ENCODE data around the gene MGAT5.

The MGAT5 gene

DNA sequence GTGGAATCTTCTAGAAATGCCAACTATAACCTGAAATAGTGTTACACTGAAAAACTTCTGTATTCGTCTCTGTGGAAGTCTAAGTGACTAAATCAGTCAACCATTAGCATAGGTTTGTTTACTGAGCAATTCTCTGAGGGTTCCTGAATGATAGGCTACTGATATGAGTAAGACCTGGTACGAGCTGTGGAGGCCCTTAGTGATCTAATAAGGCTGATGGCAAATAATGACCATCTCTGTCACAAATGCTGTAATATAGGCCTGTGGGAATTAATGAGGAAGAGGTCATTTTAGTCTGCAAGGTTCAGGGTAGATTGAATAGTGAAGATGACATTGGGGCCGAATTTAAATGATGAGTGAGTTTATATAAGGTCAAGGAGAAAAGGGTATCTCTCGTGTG is 82.5 kb downstream of the MGAT5 start:
- DNase-seq (ENCODE audit: low read depth in 2 of 2) = no peak

DNA sequence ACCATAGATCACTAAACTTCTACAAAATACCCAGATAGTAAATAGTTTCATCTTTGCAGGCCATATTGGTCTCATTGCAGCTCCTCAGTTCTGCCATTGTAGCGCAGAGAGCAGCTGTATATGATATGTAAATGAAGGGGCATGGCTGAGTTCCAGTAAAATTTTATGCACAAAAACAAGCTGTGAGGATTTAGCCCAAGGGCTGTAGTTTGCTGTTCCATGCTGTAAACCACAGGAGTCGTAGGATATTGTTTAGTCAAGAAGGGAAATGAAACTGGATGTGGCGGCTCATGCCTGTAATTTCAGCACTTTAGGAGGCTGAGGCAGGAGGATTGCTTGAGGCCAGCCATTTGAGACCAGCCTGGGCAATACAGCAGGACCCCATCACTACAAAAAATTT is 83.0 kb downstream of the MGAT5 start:
- no peak for DNase-seq (ENCODE audit: low read depth in 2 of 2)

DNA sequence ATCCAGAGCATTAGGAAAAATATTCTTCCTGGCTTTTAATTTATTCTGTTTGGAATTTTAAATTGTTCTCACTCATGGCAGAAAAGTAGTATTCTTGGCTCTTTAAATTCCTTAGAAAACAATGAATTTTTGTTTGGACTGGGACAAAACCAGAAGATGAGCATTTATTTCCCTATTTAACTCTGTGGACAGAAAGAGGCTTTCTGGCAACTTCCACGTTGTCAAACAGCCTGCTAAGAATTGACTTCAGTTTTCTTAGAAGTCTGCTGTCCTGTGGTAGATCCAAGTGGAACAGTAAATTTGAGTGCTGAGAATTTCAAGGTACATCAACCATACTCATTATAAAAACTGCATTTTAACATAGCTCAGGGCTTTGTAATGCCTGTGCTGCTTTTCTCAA is 83.8 kb downstream of the MGAT5 start:
- no peak for DNase-seq (ENCODE audit: low read depth in 2 of 2)

DNA sequence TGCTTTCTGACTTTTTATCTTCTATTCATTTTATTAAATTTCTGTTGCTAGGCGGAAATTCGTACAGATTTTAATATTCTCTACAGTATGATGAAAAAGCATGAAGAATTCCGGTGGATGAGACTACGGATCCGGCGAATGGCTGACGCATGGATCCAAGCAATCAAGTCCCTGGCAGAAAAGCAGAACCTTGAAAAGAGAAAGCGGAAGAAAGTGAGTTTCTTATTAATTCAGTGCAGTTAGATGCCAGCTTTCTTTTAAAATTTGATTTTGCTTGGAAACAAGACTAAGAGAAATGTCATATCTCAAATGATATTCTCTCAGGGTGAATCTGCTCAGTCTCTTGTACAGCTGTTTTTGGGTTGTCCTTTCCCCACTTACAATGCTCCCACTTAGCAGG is 84.3 kb downstream of the MGAT5 start:
- DNase-seq (ENCODE audit: low read depth in 2 of 2) = no peak

DNA sequence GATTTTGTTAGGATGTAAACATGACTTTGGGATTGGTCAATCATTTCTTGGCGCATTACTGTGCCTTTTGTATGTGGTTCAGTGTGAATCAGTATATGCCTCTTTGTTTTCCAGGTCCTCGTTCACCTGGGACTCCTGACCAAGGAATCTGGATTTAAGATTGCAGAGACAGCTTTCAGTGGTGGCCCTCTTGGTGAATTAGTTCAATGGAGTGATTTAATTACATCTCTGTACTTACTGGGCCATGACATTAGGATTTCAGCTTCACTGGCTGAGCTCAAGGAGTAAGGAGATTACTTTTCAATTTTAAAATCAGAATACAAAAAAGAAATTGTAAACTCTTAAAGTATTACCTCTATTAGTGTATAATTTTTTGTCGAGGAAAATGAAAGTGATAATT is 87.6 kb downstream of the MGAT5 start:
- DNase-seq (ENCODE audit: low read depth in 2 of 2) = no peak

DNA sequence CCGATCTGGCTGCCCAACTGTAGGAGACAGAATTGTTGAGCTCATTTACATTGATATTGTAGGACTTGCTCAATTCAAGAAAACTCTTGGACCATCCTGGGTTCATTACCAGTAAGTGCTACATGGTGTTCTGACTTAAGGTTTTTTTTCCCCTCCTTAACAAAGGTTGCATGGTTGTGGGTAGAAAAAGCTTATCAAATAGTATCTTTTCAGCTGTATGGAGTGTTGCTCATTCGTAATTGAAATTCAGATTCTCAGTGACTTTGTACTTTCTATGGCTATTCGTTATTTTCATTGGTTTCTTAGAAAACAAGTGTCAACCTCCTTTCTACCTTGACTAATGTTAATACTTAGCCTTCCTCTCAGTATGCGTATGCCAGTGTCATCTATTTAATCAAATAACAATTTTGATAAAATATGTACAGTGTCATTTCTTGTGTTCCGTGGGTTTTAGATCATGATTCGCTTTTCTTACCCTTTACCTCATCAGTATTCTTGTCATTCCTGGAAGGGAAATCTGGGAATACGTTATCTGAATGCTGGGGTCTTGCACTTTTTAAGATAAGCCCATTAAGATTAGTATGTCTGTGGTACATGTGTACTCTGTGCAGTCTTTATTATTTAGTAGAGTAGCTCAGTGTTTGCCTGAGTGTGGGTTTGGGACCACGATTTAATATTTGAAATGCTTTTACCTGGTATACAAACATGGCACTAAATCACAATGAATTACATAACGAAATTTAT is 91.3 kb downstream of the MGAT5 start:
- no peak for DNase-seq (ENCODE audit: low read depth in 2 of 2)

DNA sequence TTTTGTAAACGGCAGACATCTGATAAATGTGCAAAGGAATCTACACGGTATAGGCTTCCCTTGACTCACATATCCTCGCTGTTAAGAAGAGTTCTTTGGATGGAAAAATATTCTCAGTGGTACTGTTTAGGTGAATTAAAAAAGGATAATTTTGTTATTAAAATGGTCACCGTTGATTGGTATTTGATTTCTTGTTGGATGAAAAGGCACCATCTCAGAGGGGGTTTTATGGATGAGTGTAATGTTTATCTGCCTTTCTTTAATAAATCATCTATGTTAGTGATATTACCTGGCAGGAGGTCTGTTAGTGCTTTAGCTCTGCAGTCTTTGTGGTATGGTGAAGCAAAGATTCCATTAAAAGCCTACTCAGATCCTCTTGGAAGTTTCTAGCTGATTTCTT is 92.3 kb downstream of the MGAT5 start:
- no peak for DNase-seq (ENCODE audit: low read depth in 2 of 2)

DNA sequence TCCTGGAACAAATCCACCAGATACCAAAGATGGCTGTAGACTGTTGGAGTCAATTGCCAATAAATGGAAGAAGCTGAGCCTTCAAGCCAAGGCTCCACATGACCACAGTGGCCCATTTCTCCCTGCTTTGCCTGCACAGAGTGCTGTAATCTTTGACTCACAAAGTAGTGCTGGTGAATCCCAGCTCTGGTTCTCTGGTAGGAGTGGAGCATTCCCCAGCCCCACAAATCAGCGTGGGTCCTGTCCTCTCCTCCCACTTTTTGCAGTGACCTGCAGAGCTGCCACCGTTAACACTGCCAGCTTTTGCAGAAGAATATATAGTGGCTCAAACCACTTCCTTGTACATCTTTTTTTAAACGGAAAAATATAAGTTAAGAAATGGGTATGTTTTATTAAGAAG is 93.9 kb downstream of the MGAT5 start:
- DNase-seq (ENCODE audit: low read depth in 2 of 2) = no peak

DNA sequence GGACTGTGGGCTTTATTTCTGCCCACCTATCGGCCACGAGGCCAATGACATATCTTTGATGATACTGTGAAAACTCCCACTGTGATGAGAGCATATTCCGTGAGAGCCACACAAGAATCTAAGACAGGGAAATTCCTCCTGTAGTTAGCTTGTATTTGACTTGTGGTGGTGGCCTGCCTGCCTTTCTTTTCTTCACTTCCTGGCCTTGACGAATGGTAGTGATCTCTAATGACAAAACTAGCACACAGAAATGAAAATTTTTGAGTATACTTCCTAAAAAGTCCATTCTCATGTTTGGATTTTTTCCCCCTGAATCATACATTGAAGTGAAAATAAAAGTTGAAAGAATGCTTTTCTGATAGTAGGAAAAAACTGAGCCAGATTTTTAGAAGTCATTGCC is 94.4 kb downstream of the MGAT5 start:
- peak; percentile 22 to 32 for DNase-seq (ENCODE audit: low read depth in 2 of 2)

DNA sequence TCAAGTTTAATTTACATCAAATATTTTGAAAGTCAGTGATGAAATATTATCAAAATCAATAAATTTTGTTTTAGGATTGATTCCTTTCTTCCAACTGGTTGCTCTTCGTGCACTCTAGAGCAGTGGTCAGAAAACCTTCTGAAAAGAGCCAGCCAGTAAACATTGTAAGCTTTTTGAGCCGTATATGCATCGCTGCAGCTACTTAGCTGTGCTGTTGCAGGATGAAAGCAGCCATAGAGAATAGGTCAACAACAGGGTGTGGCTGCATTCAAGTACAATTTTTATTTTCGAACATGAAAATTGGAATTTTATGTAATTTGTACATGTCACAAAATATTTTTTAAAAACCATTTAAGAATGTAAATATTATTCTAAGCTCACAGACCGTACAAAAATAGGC is 94.9 kb downstream of the MGAT5 start:
- DNase-seq (ENCODE audit: low read depth in 2 of 2) = no peak

DNA sequence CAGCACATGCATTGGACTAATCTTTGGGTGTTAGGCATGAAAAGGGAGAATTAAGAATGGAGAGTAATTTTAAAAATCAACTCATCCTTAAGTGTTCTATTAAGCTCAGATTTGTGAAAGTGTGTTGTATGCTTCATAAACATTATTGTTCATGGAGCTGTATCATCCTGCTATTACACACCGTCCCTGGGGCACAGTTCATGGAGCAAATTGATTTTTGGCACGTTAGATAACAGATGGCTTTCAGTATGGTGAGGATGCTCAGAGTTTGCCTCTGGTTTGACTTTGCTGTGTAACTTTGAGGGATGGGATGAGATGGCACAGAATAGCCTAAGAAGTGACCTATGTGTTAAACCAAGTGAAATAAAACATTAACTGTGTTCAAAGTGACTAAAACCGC is 97.1 kb downstream of the MGAT5 start:
- no peak for DNase-seq (ENCODE audit: low read depth in 2 of 2)

DNA sequence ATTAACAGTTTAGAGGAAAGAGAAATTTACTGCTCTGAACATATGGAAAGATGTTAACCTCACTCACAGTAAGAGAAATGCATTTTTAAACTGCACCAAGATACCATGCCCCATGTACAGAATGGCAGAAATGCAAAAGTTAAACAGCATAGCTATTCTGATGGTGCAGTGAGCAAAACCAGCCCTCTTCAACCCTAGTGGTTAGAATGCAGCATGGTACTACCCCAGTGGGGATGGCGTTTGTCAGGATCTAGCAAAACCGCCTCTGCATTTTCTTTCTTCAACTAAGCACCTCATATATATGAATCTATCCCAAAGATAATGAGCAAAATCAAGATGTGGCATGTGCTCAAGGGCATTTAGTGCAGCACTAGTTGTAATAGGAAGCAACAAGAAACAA is 98.0 kb downstream of the MGAT5 start:
- no peak for DNase-seq (ENCODE audit: low read depth in 2 of 2)

DNA sequence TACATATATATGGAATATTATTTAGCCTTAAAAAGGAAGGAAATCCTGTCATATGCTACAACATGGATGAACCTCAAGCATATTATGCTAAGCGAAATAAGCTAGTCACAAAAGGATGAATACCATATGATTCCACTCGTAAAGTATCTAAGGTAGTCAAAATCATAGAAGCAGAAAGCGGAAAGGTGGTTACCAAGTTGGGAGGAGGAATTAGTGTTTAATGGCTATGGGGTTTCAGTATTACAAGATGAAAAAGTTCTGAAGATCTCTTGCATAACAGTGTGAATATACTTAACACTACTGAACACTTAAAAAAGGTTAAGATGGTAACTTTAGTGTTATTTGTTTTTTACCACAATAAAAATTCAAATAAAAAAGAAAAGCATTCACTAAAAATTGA is 99.0 kb downstream of the MGAT5 start:
- DNase-seq (ENCODE audit: low read depth in 2 of 2) = no peak

DNA sequence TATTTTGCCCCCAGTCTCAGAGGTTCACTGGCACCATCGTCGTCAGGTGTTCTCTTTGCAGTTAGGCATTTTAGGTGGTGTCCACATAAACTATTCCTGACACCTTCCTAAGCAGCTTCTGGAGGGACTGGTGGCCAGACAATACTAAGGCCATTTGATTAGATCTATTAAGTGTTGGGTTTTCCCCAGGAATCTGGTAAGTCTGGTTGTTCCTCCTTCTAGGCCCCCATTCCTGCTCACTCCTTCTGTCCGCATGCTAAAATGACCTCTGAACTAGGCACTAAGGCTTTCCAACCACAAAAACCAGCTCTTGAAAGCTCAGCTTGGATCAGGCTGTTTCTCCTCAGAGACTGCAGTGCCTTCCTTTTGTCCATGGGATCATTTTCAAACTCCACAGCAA is 100.7 kb downstream of the MGAT5 start:
- no peak for DNase-seq (ENCODE audit: low read depth in 2 of 2)

DNA sequence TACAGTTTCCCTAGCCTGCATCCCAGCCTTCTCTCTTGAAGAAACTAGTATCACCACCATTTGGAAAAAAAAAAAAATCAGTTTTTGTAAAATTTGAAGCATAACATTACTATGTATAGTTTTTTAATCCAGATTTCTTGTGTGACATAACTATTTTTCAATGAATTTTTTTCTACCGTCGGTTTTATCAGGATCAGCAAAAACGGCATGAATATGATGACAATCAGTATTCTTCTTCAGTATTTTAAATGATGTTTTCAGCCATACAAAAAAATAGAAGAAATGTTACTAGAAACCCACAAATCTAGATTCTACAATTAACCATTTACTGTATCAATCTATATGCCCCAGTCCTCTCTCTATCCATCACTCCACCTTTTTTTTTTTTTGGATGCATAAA is 103.9 kb downstream of the MGAT5 start:
- no peak for DNase-seq (ENCODE audit: low read depth in 2 of 2)

DNA sequence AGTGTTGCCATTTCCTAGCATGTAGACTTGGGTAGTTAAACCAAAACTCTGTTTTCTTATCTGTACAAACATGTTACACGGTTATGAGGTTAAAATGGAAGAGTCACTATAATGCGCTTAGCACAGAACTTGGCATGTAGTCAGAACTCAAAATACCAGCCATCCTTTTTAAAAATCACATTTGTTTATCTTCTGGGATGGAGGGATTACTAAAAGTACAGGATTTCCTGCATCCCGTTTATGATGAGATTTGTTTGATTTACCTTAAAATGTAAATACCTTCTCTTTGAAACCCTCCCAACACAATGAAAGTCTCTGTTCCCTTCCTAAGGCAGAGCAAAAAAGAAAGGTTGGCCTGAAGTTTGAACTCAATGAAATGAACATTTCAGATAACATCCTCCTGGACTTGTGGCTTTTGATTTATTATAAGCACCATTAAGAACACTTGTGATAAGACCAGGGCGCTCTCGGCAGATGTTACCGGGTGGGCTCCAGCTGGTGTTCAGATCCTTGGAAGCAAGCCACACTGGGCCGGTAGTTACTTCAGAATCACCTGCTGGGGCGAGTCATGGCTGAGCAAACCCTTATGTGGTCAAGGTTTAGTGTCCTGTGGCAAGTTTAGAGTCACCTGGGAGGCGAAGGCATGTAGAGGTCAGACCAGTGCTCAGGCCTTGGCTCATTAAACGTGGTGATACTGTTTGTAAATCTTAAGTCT is 105.7 kb downstream of the MGAT5 start:
- DNase-seq (ENCODE audit: low read depth in 2 of 2) = no peak

DNA sequence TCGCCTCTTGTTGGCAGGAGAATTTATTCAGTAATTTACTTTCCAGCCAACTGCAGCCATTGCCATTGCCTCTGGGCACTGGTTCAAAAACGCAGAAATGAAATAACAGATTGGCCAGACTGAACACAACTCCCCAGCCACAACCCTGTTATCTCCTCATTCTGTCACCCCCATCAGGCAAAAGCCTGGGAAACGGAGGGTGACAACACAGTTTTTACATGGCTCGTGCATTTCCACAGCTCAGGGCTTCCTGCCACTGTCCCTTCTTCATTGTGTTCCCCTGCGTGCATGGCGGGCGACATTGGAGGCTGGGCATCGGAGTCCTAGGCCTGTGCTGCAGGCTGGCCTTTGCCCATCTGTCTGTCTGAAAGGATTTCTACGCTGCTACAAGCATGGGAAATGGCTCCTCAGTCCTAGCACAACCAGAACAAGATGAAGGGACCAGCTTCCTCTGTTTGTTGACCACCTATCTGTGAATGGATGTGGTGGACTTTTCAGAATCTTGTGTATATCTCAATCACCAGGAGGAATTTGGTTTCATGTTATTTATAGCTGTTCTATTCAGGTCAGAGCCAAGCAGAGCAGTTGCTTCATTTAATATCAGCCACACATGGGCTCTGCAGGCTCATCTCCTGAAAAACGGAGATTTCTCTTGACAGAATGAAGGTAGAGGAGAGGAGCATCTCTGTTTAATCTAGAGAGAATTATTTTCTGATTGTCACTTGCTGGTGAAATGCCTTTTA is 107.0 kb downstream of the MGAT5 start:
- DNase-seq (ENCODE audit: low read depth in 2 of 2) = no peak

DNA sequence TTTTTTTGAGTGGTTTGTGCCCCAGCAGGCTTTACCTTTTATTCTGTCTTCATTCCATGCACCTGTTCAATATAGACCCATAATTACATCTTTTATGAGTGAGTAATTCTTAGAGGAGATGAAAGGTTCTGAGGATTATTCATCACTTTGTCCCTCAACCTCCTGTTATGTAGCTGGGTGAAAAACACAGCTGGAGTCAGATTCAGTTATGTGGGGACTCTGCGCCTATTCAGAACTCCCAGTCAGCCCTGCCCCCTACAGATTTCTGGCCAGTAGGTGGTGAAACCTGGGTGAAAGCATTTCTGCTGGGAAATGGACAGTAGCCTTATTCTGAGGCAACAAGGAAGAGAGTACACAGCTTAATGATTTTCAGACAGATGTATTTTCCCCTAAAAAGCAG is 107.8 kb downstream of the MGAT5 start:
- no peak for DNase-seq (ENCODE audit: low read depth in 2 of 2)

DNA sequence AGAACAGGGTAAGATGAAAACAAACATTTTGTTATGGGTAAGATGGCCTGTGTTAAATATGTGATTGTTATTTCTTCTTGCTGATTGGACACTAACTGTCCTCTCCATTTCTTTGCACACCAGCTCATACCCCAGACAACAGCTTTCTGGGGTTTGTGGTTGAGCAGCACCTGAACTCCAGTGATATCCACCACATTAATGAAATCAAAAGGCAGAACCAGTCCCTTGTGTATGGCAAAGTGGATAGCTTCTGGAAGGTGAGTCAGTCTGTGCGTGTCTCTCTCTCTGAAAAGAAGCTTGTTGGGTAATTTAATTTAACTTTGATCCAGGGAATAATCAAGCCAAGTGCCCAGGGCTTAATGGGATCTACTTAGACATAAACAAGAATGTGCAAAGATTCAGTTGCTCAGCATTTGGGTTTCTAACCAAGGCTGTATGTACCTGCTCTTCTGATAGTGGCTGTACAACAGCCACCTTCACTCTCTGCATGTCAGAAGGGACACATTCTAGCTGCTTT is 108.3 kb downstream of the MGAT5 start:
- DNase-seq (ENCODE audit: low read depth in 2 of 2) = no peak

DNA sequence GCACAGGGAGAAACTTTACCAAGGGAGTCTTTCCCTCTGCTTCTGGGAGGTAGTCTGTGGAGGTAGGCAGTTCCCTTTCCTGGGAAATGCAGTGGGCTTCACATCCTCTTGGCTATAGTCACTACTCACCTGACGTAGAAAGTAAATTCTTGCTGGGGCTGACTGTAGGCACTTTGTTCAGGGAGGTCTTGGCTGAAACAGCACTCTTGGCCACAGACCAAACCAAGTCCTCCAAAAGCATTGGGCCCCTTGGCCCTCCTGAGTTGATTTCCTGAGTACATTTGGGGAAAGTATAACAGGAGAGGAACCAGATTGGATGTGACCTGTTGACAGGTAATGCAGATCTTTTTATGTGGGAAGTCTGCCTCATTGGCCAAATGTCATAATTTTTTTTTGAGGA is 108.9 kb downstream of the MGAT5 start:
- no peak for DNase-seq (ENCODE audit: low read depth in 2 of 2)

DNA sequence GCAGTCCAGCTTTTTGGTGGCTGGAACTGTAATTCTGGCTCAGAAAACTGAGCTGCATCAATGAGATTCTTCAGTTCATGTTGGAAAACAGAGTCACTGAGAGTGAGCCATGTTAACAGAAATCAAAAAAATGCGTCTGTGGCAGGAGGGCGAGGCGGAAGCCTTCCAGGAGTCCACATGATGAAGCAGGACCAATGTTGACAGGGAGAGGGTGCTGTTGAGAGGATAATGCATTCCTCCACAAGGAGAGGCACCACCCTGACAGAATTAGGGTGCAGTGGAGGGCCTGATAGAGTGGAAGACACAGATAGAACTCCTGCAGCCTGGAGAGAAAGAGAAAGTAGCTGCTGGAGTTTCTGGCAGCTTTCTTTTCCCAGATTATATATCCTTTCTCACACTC is 111.5 kb downstream of the MGAT5 start:
- no peak for DNase-seq (ENCODE audit: low read depth in 2 of 2)

DNA sequence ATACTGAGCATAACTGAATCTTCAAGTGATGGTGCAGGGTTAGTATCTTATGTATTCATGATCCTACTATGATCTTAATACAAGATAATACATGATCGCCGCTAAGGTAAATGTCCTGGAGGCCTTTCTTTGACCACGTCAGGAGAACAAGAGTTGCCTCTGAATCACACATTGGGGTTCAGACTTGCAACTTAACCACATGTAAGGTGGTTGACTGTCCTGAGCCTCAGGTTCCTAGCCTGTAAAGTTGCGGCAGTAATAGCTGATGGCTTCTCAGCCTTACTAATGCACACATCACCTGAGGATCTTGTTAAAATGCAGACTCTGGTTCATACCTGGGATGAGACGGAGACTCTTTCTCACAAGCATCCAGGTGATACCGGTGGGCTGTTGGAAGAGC is 112.5 kb downstream of the MGAT5 start:
- DNase-seq (ENCODE audit: low read depth in 2 of 2) = no peak

DNA sequence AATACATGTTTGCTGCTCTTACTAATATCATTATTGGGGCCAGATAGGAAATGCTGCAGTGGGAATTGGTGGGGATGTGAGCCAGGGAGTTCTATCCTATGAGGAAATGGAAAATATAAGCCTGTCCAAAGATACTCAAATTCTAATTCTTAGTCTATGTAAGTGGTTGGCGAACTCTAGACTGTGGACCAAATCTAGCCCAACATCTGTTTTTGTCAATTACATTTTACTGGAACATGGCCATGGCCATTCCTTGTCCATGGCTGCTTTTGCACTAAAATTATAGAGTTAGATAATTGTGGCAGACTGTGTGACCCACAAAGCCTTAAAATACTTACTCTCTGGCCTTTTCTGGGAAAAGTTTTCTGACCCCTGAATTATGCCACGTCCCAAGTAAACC is 113.3 kb downstream of the MGAT5 start:
- DNase-seq (ENCODE audit: low read depth in 2 of 2) = no peak

Data from fibroblast of skin of left biceps (primary cell).